OCI-LY3 (cell line): ENCODE data around the gene SLC12A7.

ENCODE experiments used
- H2AFZ ChIP-seq: fragments of 200-600, 300-600 bp; shearing (Covaris generic); 2 replicates; pipeline ENCODE4 v1.6.0; 2014; ENCODE audit warnings: antibody characterized with exemption, low read depth, low read length
- H3K27ac ChIP-seq: fragments of 200-600, 300-600 bp; sonication (generic); 2 replicates; pipeline ENCODE4 v1.5.1; 2014; ENCODE audit warnings: mild to moderate bottlenecking, low read length, moderate library complexity, mixed read lengths
- H3K27me3 ChIP-seq: fragments of 200-600, 300-600 bp; sonication (generic); 2 replicates; pipeline ENCODE4 v1.6.1; 2014; ENCODE audit warnings: low read depth, low read length, mixed read lengths
- H3K36me3 ChIP-seq: fragments of 200-600, 300-600 bp; sonication (generic); replicated peaks from 2 replicates; pipeline ENCODE3; 2014; ENCODE audit warnings: low read depth, low read length, mixed read lengths
- H3K4me1 ChIP-seq: fragments of 300-600, 200-600 bp; sonication (generic); 2 replicates; pipeline ENCODE4 v1.6.1; 2014; ENCODE audit warnings: low read length, mixed read lengths
- H3K4me2 ChIP-seq: fragments of 200-600, 300-600 bp; sonication (generic); 2 replicates; pipeline ENCODE4 v1.6.1; 2014; ENCODE audit warnings: low read length, mixed read lengths
- H3K4me3 ChIP-seq: fragments of 300-600, 200-600 bp; sonication (generic); 2 replicates; pipeline ENCODE4 v1.5.1; 2014; ENCODE audit warnings: antibody characterized with exemption, mild to moderate bottlenecking, low read length, moderate library complexity
- H3K79me2 ChIP-seq: fragments of 300-600, 200-600 bp; shearing (Covaris generic); 2 replicates; pipeline ENCODE4 v1.6.1; 2014; ENCODE audit warnings: mild to moderate bottlenecking, low read length, mixed read lengths
- H3K9ac ChIP-seq: fragments of 300-600, 200-600 bp; shearing (Covaris generic); 2 replicates; pipeline ENCODE4 v1.6.0; 2014; ENCODE audit warnings: mild to moderate bottlenecking, low read length, moderate library complexity
- H3K9me3 ChIP-seq: fragments of 200-600, 300-600 bp; shearing (Covaris generic); 2 replicates; pipeline ENCODE4 v1.6.1; 2014; ENCODE audit warnings: low read length, mixed read lengths; ENCODE audit not compliant: insufficient read depth
- H4K20me1 ChIP-seq: fragments of 200-600, 300-600 bp; sonication (generic); 2 replicates; pipeline ENCODE4 v1.6.1; 2016; ENCODE audit warnings: low read length, mixed read lengths; ENCODE audit not compliant: insufficient read depth
- EZH2phosphoT487 ChIP-seq: fragments of 200-600 bp; shearing (Covaris generic); IDR thresholded peaks from 2 replicates; pipeline ENCODE4 v1.6.1; 2018; ENCODE audit warnings: antibody characterized with exemption, mixed run types, low read depth
- TF ChIP-seq, protein P1 (sequence below): fragments of 200-600, 300-600 bp; sonication (generic); IDR thresholded peaks from 2 replicates; pipeline ENCODE4 v1.5.1; 2014; ENCODE audit warnings: antibody characterized with exemption, low read length, low read depth

SLC12A7 gene

DNA sequence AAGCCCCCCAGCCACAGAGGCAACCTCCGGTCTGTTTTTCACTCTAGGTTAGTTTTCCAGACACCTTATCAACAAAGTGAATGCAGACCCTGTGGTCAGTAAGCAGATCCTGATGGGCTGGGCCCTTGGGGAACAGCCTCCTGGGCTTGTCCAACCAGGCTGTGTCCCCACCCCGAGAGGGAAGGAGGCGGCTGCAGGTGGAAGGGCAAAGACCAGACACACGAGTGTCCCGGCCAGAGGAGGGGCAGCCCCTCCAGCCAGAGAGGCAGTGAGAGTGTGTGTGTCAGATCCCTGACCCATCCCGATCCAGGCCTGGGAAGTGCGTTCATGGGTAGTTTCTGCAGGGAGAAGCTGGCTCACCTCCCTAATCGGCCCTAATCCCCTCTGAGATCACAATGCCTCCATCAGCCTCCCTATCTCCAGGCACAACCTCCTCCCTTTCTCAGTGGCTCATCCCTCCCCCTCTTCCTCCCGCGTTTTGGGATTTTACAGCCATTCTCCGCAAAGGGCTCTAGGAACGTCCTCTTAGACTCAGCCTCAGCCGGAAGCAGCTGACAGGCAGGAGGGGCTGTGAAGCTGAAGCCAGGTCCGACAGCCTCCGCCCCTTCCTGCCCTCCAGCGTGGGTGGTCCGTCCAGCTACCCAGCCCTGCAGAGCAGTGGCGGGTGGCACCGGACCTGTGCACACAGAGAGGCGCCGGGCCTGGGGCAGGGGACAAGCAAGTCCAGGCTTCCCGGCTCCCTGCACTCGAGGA, 9.7 kb downstream of the SLC12A7 start:
- TF ChIP-seq EZH2phosphoT487 = no peak
- TF ChIP-seq, protein P1, sequence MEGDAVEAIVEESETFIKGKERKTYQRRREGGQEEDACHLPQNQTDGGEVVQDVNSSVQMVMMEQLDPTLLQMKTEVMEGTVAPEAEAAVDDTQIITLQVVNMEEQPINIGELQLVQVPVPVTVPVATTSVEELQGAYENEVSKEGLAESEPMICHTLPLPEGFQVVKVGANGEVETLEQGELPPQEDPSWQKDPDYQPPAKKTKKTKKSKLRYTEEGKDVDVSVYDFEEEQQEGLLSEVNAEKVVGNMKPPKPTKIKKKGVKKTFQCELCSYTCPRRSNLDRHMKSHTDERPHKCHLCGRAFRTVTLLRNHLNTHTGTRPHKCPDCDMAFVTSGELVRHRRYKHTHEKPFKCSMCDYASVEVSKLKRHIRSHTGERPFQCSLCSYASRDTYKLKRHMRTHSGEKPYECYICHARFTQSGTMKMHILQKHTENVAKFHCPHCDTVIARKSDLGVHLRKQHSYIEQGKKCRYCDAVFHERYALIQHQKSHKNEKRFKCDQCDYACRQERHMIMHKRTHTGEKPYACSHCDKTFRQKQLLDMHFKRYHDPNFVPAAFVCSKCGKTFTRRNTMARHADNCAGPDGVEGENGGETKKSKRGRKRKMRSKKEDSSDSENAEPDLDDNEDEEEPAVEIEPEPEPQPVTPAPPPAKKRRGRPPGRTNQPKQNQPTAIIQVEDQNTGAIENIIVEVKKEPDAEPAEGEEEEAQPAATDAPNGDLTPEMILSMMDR = no peak
- Histone ChIP-seq H3K4me3 (no peak overlapping the region), H4K20me1 (peaks cover 65% of the 10 kb centered on the region), H3K27ac (no peak overlapping the region), H3K9ac (no peak overlapping the region), H3K4me2 (no peak overlapping the region), H3K36me3 (no peaks in the 10 kb centered on the region), H3K4me1 (peaks cover 29% of the 10 kb centered on the region), H3K9me3 (no peaks in the 10 kb centered on the region), H3K27me3 (no peaks in the 10 kb centered on the region), H2AFZ (no peak overlapping the region), H3K79me2 (peaks cover 39% of the 10 kb centered on the region)

DNA sequence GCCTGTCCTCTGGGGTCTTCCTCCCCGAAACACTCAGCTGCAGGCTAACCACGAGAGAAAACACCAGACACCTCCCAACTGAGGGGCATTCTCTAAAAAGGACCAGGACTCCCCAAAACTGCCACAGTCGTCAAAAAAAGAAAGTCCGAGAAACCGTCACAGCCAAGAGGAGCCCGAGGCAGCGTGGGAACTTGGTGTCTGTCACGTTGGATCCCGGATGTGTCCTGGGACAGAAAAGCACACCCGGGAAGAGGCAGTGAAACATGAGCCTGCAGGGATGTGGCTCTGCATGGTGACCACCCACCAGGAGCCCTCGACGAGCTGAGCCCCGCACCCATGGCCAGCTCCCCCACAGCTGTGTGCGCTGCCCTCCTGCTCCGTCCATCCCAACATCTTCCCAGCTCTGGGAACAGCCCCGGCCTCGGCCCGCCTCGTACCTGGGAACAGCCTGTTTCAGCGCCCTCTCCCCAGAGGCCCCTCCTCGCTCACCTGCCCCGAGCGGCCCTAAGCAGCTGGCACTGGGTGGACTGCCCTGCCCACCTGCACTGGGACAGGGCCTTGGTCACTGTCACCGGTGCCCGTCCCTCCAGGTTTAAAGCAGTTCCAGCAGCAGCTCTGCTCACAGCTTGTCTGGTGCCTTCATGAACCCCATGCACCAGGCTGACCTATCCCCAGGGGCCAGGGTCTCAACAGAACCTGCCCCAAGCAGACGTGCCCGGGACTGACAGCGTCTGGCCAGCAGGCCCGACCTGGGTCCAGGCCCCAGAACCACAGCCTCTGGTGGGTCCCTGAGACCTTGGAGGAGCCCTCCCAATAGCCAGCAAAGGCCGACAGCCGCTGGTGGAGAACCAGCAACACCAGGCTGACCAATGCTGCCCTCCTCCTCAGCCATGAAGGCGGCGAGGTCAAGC, 10.9 kb downstream of the SLC12A7 start:
- H4K20me1 ChIP-seq = peaks cover 60% of the 10 kb centered on the region
- peaks cover 32% of the 10 kb centered on the region for H3K79me2 ChIP-seq
- H2AFZ ChIP-seq = no peak overlapping the region
- no peaks in the 10 kb centered on the region for H3K27me3 ChIP-seq
- H3K4me1 ChIP-seq = peaks cover 21% of the 10 kb centered on the region
- no peak overlapping the region for H3K4me3 ChIP-seq
- no peaks in the 10 kb centered on the region for H3K36me3 ChIP-seq
- H3K9ac ChIP-seq = no peak overlapping the region
- TF ChIP-seq, protein P1 = no peak
- TF ChIP-seq EZH2phosphoT487 = no peak
- no peaks in the 10 kb centered on the region for H3K9me3 ChIP-seq
- H3K27ac ChIP-seq = no peak overlapping the region
- no peak overlapping the region for H3K4me2 ChIP-seq

DNA sequence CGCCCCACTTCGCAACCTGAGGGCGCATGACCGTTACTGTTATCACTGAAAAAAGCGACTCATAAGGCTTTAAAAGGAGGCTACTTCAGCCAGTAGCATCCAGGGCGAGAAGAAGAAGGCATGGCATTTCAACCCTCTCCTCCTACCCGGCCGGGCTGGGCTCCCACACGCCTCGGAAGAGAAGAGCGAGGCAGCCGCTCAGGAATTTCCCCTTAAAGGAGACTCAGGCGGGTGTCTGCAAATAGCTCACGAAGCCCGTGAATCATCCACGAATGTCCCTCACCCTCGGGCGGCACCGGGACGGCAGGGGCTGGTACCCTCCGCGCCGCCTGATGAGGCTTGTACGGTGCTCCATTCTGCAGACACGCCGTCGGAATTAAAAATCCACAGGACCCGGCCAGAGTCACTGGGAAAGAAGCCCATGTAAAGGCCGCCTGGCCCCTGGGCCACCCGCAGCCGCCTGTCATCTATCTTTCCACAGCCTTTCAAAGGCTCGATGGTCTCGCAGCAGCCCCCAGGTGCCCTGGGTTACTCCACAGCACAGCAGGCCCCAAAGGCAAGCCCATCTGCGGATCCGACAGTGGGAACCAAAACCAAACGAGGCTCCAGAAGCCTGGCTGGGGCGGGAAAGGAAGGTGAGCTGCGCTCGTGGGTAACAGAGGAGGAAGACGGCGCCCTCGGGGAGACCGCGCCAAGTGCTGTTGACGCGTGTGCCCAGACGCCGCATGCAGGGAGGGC, 11.8 kb downstream of the SLC12A7 start:
- Histone ChIP-seq H4K20me1 (peaks cover 52% of the 10 kb centered on the region), H3K9ac (no peak overlapping the region), H3K36me3 (no peaks in the 10 kb centered on the region), H3K4me3 (no peak overlapping the region), H3K79me2 (peaks cover 24% of the 10 kb centered on the region), H3K9me3 (no peaks in the 10 kb centered on the region), H3K4me2 (no peak overlapping the region), H3K4me1 (peaks cover 13% of the 10 kb centered on the region), H2AFZ (no peak overlapping the region), H3K27ac (no peak overlapping the region), H3K27me3 (no peaks in the 10 kb centered on the region)
- TF ChIP-seq EZH2phosphoT487 = no peak
- TF ChIP-seq, protein P1 = no peak
